MCF 10A (cell line): ENCODE results near the gene MTERF1. TPM values are rescaled to one million over a fixed set of nuclear protein-coding genes. Genes with fewer than 3 reads are reported as not detected.
A peak's percentile ranks its signal among the peaks of the same experiment; 100 is the strongest.

Experiments used
- BruUV-seq: library from RNA; stranded (reverse); fragments of 400-500 nt; replicated peaks from 2 replicates; lab custom pipeline; 2021; lab: Mats Ljungman, UMichigan
- CTCF ChIA-PET: fragments of 300-600 bp; sonication (Branson Sonifier 250); formaldehyde crosslinking; extraction: SDS; loops from one replicate; lab custom pipeline; 2021; ENCODE audit warnings: antibody characterized with exemption, inconsistent platforms; lab: Yijun Ruan, JAX
- POLR2A ChIA-PET: fragments of 300-600, 350-650 bp; sonication (Branson Sonifier 250); formaldehyde crosslinking; extraction: SDS; loops from one replicate; lab custom pipeline; 2020; ENCODE audit warnings: antibody characterized with exemption, inconsistent platforms; lab: Yijun Ruan, JAX
- DNase-seq: peaks from one replicate; pipeline ENCODE4 v3.0.0-alpha.2; 2018; ENCODE audit not compliant: unreplicated experiment
- H3K27ac Mint-ChIP-seq: one replicate; pipeline ENCODE4 v1.8.0; 2022; ENCODE audit warnings: mild to moderate bottlenecking, low read depth, mixed read lengths; ENCODE audit not compliant: unreplicated experiment
- H3K27me3 Mint-ChIP-seq: one replicate; pipeline ENCODE4 v1.8.0; 2022; ENCODE audit warnings: mixed read lengths; ENCODE audit not compliant: insufficient read depth, unreplicated experiment
- H3K36me3 Mint-ChIP-seq: one replicate; pipeline ENCODE4 v1.8.0; 2022; ENCODE audit warnings: mild to moderate bottlenecking, moderate library complexity, mixed read lengths; ENCODE audit not compliant: insufficient read depth, unreplicated experiment
- H3K4me1 Mint-ChIP-seq: one replicate; pipeline ENCODE4 v1.8.0; 2022; ENCODE audit warnings: mixed read lengths; ENCODE audit not compliant: insufficient read depth, unreplicated experiment
- H3K4me3 Mint-ChIP-seq: one replicate; pipeline ENCODE4 v1.8.0; 2022; ENCODE audit warnings: mild to moderate bottlenecking, moderate library complexity, mixed read lengths; ENCODE audit not compliant: unreplicated experiment
- H3K9me3 Mint-ChIP-seq: one replicate; pipeline ENCODE4 v1.8.0; 2022; ENCODE audit warnings: mixed read lengths; ENCODE audit not compliant: unreplicated experiment
- CTCF ChIP-seq: fragments of 200-600 bp; IDR thresholded peaks from one replicate; pipeline ENCODE4 v1.8.0; 2022; ENCODE audit warnings: antibody characterized with exemption, mild to moderate bottlenecking; ENCODE audit not compliant: unreplicated experiment
- intact Hi-C: fragments of 100-400 bp; cut with micrococcal nuclease; formaldehyde crosslinking; loops from 2 replicates; pipeline ENCODE4 v1.14.1; 2022
- total RNA-seq: library from RNA; stranded (reverse); gene quantifications from 2 replicates; pipeline ENCODE4 v1.2.3, GENCODE V29; 2022

MTERF1 gene
- total RNA-seq, 1 experiment from 2014 or later, result 12.9 TPM

- H3K4me3 Mint-ChIP-seq, result no peak overlapping the region
- H3K27ac Mint-ChIP-seq, result no peak overlapping the region
- no TSS peak for BruUV-seq
- ChIA-PET POLR2A (interaction anchor here (0.8 kb wide), 1 partner anchor 33 kb away, joined by 3 read pairs; no protein-coding TSS in a partner anchor), CTCF (interaction anchor here (0.5 to 12.5 kb wide), 4 partner anchors 8 to 794 kb away, joined by 3 to 276 read pairs (median 6); no protein-coding TSS in a partner anchor)
- no peak for TF ChIP-seq CTCF
- H3K9me3 Mint-ChIP-seq, result no peaks in the 10 kb centered on the region
- intact Hi-C loops, result loop anchor here (5.0 to 10.0 kb wide), 2 partner anchors 361 to 578 kb away; partner anchors contain the start of genes ANKIB1 and KRIT1
- peaks cover 11% of the 10 kb centered on the region for H3K4me1 Mint-ChIP-seq
- H3K27me3 Mint-ChIP-seq, result no peaks in the 10 kb centered on the region
- H3K36me3 Mint-ChIP-seq, result peaks cover 5% of the 10 kb centered on the region
- DNase-seq, result no peak
These were observed 3.3 kb upstream of the MTERF1 start for GRCh38 chr7:91883676-91884362.

- H3K4me1 Mint-ChIP-seq, result peaks cover 35% of the 10 kb centered on the region
- H3K4me3 Mint-ChIP-seq, result peak overlapping the region; percentile 97
- no peak for DNase-seq
- H3K36me3 Mint-ChIP-seq, result peaks cover 33% of the 10 kb centered on the region
- BruUV-seq, result TSS peak; percentile 80
- no peaks in the 10 kb centered on the region for H3K9me3 Mint-ChIP-seq
- H3K27me3 Mint-ChIP-seq, result no peaks in the 10 kb centered on the region
- H3K27ac Mint-ChIP-seq, result peak overlapping the region; percentile 98
- ChIA-PET POLR2A (interaction anchor here (0.5 to 3.9 kb wide), 14 partner anchors 11 to 617 kb away, joined by 3 to 46 read pairs (median 4); partner anchors contain the start of genes AKAP9, CYP51A1 and GATAD1), CTCF (interaction anchor here (0.6 to 12.5 kb wide), 26 partner anchors 10 to 610 kb away, joined by 3 to 276 read pairs (median 4); partner anchors contain the start of gene AKAP9)
- TF ChIP-seq CTCF, result no peak
- intact Hi-C loops, result loop anchor here (1.0 to 10.0 kb wide), 7 partner anchors 61 to 582 kb away; partner anchors contain the start of genes AKAP9, ANKIB1, CYP51A1 and GATAD1
These were observed 488 bp downstream of the MTERF1 start for GRCh38 chr7:91880016-91880412.

- POLR2A ChIA-PET, result interaction anchor here (0.6 to 1.9 kb wide), 4 partner anchors 43 to 1403 kb away, joined by 3 to 9 read pairs (median 4); no protein-coding TSS in a partner anchor
- intact Hi-C loops, result loop anchor here (1.0 to 2.0 kb wide), 2 partner anchors 46 to 54 kb away; no protein-coding TSS in a partner anchor
- CTCF ChIA-PET, result interaction anchor here (0.5 to 12.5 kb wide), 25 partner anchors 10 to 1272 kb away, joined by 3 to 276 read pairs (median 4); no protein-coding TSS in a partner anchor
- no peaks in the 10 kb centered on the region for H3K9me3 Mint-ChIP-seq
- no TSS peak for BruUV-seq
- peaks cover 35% of the 10 kb centered on the region for H3K4me1 Mint-ChIP-seq
- H3K4me3 Mint-ChIP-seq, result no peak overlapping the region
- peak; percentile 27 for DNase-seq
- no peaks in the 10 kb centered on the region for H3K27me3 Mint-ChIP-seq
- TF ChIP-seq CTCF, result peak; percentile 65
- H3K36me3 Mint-ChIP-seq, result peaks cover 48% of the 10 kb centered on the region
- H3K27ac Mint-ChIP-seq, result peak overlapping the region; percentile 1
These were observed 3.9 kb downstream of the MTERF1 start for GRCh38 chr7:91876391-91877133.
